GM23248 (cell line): ENCODE data around the gene MAP1LC3B2. TPM values are rescaled to one million over a fixed set of nuclear protein-coding genes. Genes with fewer than 3 reads are reported as not detected.

Source experiments
- DNase-seq: peaks from one replicate; pipeline ENCODE4 v3.0.0-alpha.2; 2015
- H2AFZ ChIP-seq: fragments of 200-600 bp; sonication (generic); 2 replicates; pipeline ENCODE4 v1.6.1; 2016; ENCODE audit warnings: antibody characterized with exemption
- H3F3A ChIP-seq: fragments of 200-600 bp; sonication (generic); 2 replicates; pipeline ENCODE4 v1.6.1; 2016; ENCODE audit warnings: mild to moderate bottlenecking, antibody characterized with exemption, mixed run types; ENCODE audit not compliant: insufficient read depth
- H3K27ac ChIP-seq: fragments of 200-600 bp; sonication (generic); 2 replicates; pipeline ENCODE4 v1.5.1; 2016; ENCODE audit warnings: mild to moderate bottlenecking
- H3K27me3 ChIP-seq: fragments of 200-600 bp; sonication (generic); replicated peaks from 2 replicates; pipeline ENCODE4 v1.6.1; 2016; ENCODE audit warnings: mild to moderate bottlenecking; ENCODE audit not compliant: insufficient read depth
- H3K36me3 ChIP-seq: fragments of 200-600 bp; sonication (generic); 2 replicates; pipeline ENCODE4 v1.6.1; 2016; ENCODE audit warnings: low read depth, mild to moderate bottlenecking
- H3K4me1 ChIP-seq: fragments of 200-600 bp; sonication (generic); 2 replicates; pipeline ENCODE4 v1.6.1; 2016; ENCODE audit warnings: mild to moderate bottlenecking; ENCODE audit not compliant: insufficient read depth
- H3K4me2 ChIP-seq: fragments of 200-600 bp; sonication (generic); one replicate; pipeline ENCODE4 v1.6.1; 2016; ENCODE audit warnings: mild to moderate bottlenecking; ENCODE audit not compliant: unreplicated experiment
- H3K4me3 ChIP-seq: fragments of 200-600 bp; sonication (generic); 2 replicates; pipeline ENCODE4 v1.5.1; 2016; ENCODE audit warnings: mild to moderate bottlenecking
- H3K79me2 ChIP-seq: fragments of 200-600 bp; sonication (generic); 2 replicates; pipeline ENCODE4 v1.6.1; 2016; ENCODE audit warnings: mild to moderate bottlenecking; ENCODE audit not compliant: insufficient read depth
- H3K9ac ChIP-seq: fragments of 200-600 bp; sonication (generic); 2 replicates; pipeline ENCODE4 v1.6.1; 2016; ENCODE audit warnings: mild to moderate bottlenecking
- H3K9me2 ChIP-seq: fragments of 200-600 bp; sonication (generic); 2 replicates; pipeline ENCODE4 v1.6.1; 2016; ENCODE audit warnings: mixed run types, mild to moderate bottlenecking, moderate library complexity; ENCODE audit not compliant: insufficient read depth
- H3K9me3 ChIP-seq: fragments of 200-600 bp; sonication (generic); one replicate; pipeline ENCODE4 v1.6.1; 2017; ENCODE audit warnings: low read depth
- H4K20me1 ChIP-seq: fragments of 200-600 bp; sonication (generic); 2 replicates; pipeline ENCODE4 v1.6.0; 2016; ENCODE audit not compliant: insufficient read depth
- EZH2 ChIP-seq: fragments of 200-600 bp; sonication (generic); IDR thresholded peaks from 2 replicates; pipeline ENCODE4 v1.6.1; 2018; ENCODE audit warnings: antibody characterized with exemption, mild to moderate bottlenecking; ENCODE audit not compliant: insufficient read depth, poor library complexity, severe bottlenecking
- EZH2phosphoT487 ChIP-seq: fragments of 200-600 bp; sonication (generic); IDR thresholded peaks from 2 replicates; pipeline ENCODE4 v1.6.1; 2018; ENCODE audit warnings: antibody characterized with exemption, moderate library complexity, mild to moderate bottlenecking, low read depth; ENCODE audit not compliant: insufficient read depth
- WGBS, 2 experiments: methylation state at CpG; one replicate each; pipeline ENCODE4 v1.1.6; 2015 to 2017; ENCODE audit warnings: low lambda C conversion rate in 2 of 2, low coverage in 1 of 2; ENCODE audit errors: missing lambda C conversion rate in 2 of 2; 5-methylcytosine and 5-hydroxymethylcytosine counted together
- in situ Hi-C: fragments of 300-500 bp; cut with MboI; formaldehyde crosslinking; loops from 2 replicates; pipeline ENCODE4 v1.15.0; 2020
- polyA plus RNA-seq: library from polyadenylated mRNA; unstranded; fragments of >200 nt; fragmentation: Nextera tagmentation; extraction: Ambion mirVana; gene quantifications from 2 replicates; pipeline ENCODE4 v1.2.1, GENCODE V29; 2016
- total RNA-seq: library from RNA; depleted of rRNA; stranded (reverse); fragments of >200 nt; shearing (Covaris generic); gene quantifications from 2 replicates; pipeline ENCODE4 v1.2.3, GENCODE V29; 2014

MAP1LC3B2 gene
- total and polyA plus RNA-seq, 2 experiments from 2014 or later: 0.32 to 9.0 TPM

- Histone ChIP-seq H3F3A (no peaks in the 10 kb centered on the region), H3K27me3 (no peaks in the 10 kb centered on the region), H3K79me2 (no peaks in the 10 kb centered on the region), H3K4me1 (0 out of 2 replicates have a peak, but pooled peaks cover 9% of the 10 kb centered on the region), H3K4me2 (no peak overlapping the region), H3K9me2 (no peaks in the 10 kb centered on the region), H3K9ac (no peak overlapping the region), H2AFZ (no peak overlapping the region), H3K27ac (no peak overlapping the region), H4K20me1 (no peaks in the 10 kb centered on the region), H3K9me3 (no peaks in the 10 kb centered on the region), H3K4me3 (no peak overlapping the region), H3K36me3 (no peaks in the 10 kb centered on the region)
- no peak for DNase-seq
- TF ChIP-seq EZH2: no peak
- no peak for TF ChIP-seq EZH2phosphoT487
- 87 to 88% methylated on average over 8 of the region's 8 CpGs for WGBS, 2 experiments
- in situ Hi-C loops: no loop called here
Observed at GRCh38 chr12:116541547-116542344, 17.4 kb upstream of the MAP1LC3B2 start.

- Histone ChIP-seq H2AFZ (no peak overlapping the region), H3K9me3 (no peaks in the 10 kb centered on the region), H3K79me2 (no peaks in the 10 kb centered on the region), H3K9ac (no peak overlapping the region), H3K4me3 (no peak overlapping the region), H3K36me3 (no peaks in the 10 kb centered on the region), H3F3A (no peaks in the 10 kb centered on the region), H3K9me2 (no peaks in the 10 kb centered on the region), H3K27ac (no peak overlapping the region), H3K4me1 (0 out of 2 replicates have a peak, but pooled peaks cover 9% of the 10 kb centered on the region), H4K20me1 (no peaks in the 10 kb centered on the region), H3K4me2 (no peak overlapping the region), H3K27me3 (no peaks in the 10 kb centered on the region)
- in situ Hi-C loops: no loop called here
- 93% methylated on average over 15 of the region's 15 CpGs for WGBS, 2 experiments
- TF ChIP-seq EZH2phosphoT487 (no peak), EZH2 (no peak)
- DNase-seq: no peak
Observed at GRCh38 chr12:116542345-116542956, 16.7 kb upstream of the MAP1LC3B2 start.

GRCh38 chr12:116544656-116545055, 14.5 kb upstream of the MAP1LC3B2 start:
- Histone ChIP-seq H3K4me1 (0 out of 2 replicates have a peak, but pooled peaks cover 9% of the 10 kb centered on the region), H3K9me2 (no peaks in the 10 kb centered on the region), H3K27ac (no peak overlapping the region), H2AFZ (no peak overlapping the region), H3K27me3 (no peaks in the 10 kb centered on the region), H3K36me3 (no peaks in the 10 kb centered on the region), H3F3A (no peaks in the 10 kb centered on the region), H3K4me2 (no peak overlapping the region), H3K4me3 (no peak overlapping the region), H4K20me1 (no peaks in the 10 kb centered on the region), H3K9me3 (no peaks in the 10 kb centered on the region), H3K79me2 (no peaks in the 10 kb centered on the region), H3K9ac (no peak overlapping the region)
- WGBS, 2 experiments: 28 to 31% methylated on average over 5 of the region's 5 CpGs
- DNase-seq: no peak
- in situ Hi-C loops: no loop called here
- no peak for TF ChIP-seq EZH2phosphoT487
- no peak for TF ChIP-seq EZH2

- H3K4me2 ChIP-seq: no peak overlapping the region
- H3K9ac ChIP-seq: no peak overlapping the region
- H3K4me1 ChIP-seq: 0 out of 2 replicates have a peak, but pooled peaks cover 5% of the 10 kb centered on the region
- WGBS, 2 experiments: 36 to 49% methylated on average over 6 of the region's 6 CpGs
- no peak overlapping the region for H3K27ac ChIP-seq
- no peaks in the 10 kb centered on the region for H3F3A ChIP-seq
- H3K79me2 ChIP-seq: no peaks in the 10 kb centered on the region
- H3K4me3 ChIP-seq: no peak overlapping the region
- no peaks in the 10 kb centered on the region for H3K27me3 ChIP-seq
- TF ChIP-seq EZH2phosphoT487 (no peak), EZH2 (no peak)
- H3K9me3 ChIP-seq: no peaks in the 10 kb centered on the region
- in situ Hi-C loops: no loop called here
- H2AFZ ChIP-seq: no peak overlapping the region
- DNase-seq: no peak
- no peaks in the 10 kb centered on the region for H3K36me3 ChIP-seq
- H3K9me2 ChIP-seq: no peaks in the 10 kb centered on the region
- no peaks in the 10 kb centered on the region for H4K20me1 ChIP-seq
Observed at GRCh38 chr12:116545144-116545543, 14.0 kb upstream of the MAP1LC3B2 start.
